PFSK-1 (cell line): ENCODE results near the gene ATP5PB.

Source experiments
- POLR2AphosphoS5 ChIP-seq: IDR thresholded peaks from 2 replicates; pipeline ENCODE4 v1.6.1; 2012; ENCODE audit warnings: low read depth, mild to moderate bottlenecking, control low read depth, low read length, moderate library complexity
- REST ChIP-seq, 2 experiments: IDR thresholded peaks; 2 replicates each; pipeline versions ENCODE4 v1.6.1 to v1.8.0; 2011 to 2012; ENCODE audit warnings: low read depth in 2 of 2, low read length in 2 of 2, control low read depth in 1 of 2, inconsistent platforms in 1 of 2, mild to moderate bottlenecking in 1 of 2, moderate library complexity in 1 of 2; ENCODE audit not compliant: insufficient read depth in 1 of 2
- TAF1 ChIP-seq: IDR thresholded peaks from 2 replicates; pipeline ENCODE4 v1.6.1; 2012; ENCODE audit warnings: low read length, control low read depth, borderline replicate concordance; ENCODE audit not compliant: insufficient read depth

- no peak for TF ChIP-seq REST (IDR thresholded peaks at IDR 0.05; ENCODE audit: insufficient read depth in 1 of 2, low read depth in 2 of 2, low read length in 2 of 2)
- TF ChIP-seq POLR2AphosphoS5 = no peak
- TF ChIP-seq TAF1 = no peak
Measured at GRCh38 chr1:111424281-111424680, 25.0 kb upstream of the ATP5PB start.
